HEK293 (cell line): ENCODE results near the gene ABHD3.
A peak's percentile ranks its signal among the peaks of the same experiment; 100 is the strongest.
"Not testable (repeated sequence)": the region's sequence is repeated elsewhere in the genome, so short reads cannot be mapped to it uniquely, and the experiment has no call there.

Source experiments
- CTCF ChIA-PET: fragments of 350-600 bp; formaldehyde crosslinking; extraction: SDS; loops from one replicate; lab custom pipeline; 2021; ENCODE audit warnings: antibody characterized with exemption; lab: Yijun Ruan, JAX
- POLR2A ChIA-PET: fragments of 300-600 bp; formaldehyde crosslinking; extraction: SDS; loops from one replicate; lab custom pipeline; 2020; ENCODE audit warnings: antibody characterized with exemption, inconsistent platforms; lab: Yijun Ruan, JAX
- H3K27ac ChIP-seq: fragments of 200-500 bp; sonication (Bioruptor generic); 2 replicates; pipeline ENCODE4 v1.5.1; 2014; ENCODE audit warnings: low read depth, low read length, control low read depth, inconsistent platforms; ENCODE audit errors: extremely low read depth
- H3K36me3 ChIP-seq, 2 experiments: fragments of 200-500 bp in 1 of 2; sonication (Bioruptor generic) in 1 of 2; 1 replicate in 1 of 2; 2 replicates in 1 of 2; pipeline ENCODE4 v1.5.1; 2014 to 2017; ENCODE audit warnings: inconsistent platforms in 2 of 2, low read length in 2 of 2; ENCODE audit not compliant: control insufficient read depth in 2 of 2, insufficient read depth in 1 of 2
- H3K4me1 ChIP-seq: fragments of 200-500 bp; sonication (Bioruptor generic); 2 replicates; pipeline ENCODE4 v1.5.1; 2014; ENCODE audit warnings: mild to moderate bottlenecking, low read length, inconsistent platforms; ENCODE audit not compliant: control insufficient read depth, insufficient read depth
- H3K4me3 ChIP-seq: 2 replicates; pipeline ENCODE4 v1.5.1; 2011; ENCODE audit warnings: low read depth, mild to moderate bottlenecking, control low read depth, low read length, moderate library complexity
- H3K9me3 ChIP-seq: fragments of 200-500 bp; sonication (Bioruptor generic); 2 replicates; pipeline ENCODE4 v1.5.1; 2014; ENCODE audit warnings: low read depth, low read length, inconsistent platforms; ENCODE audit not compliant: control insufficient read depth, insufficient read depth
- EGR2 ChIP-seq: fragments of 450-650 bp; formaldehyde crosslinking; IDR thresholded peaks from 2 replicates; pipeline ENCODE4 v1.5.1; 2016; ENCODE audit warnings: low read depth, missing biosample characterization, missing genetic modification characterization
- HOXD13 ChIP-seq: sonication (generic); formaldehyde crosslinking; IDR thresholded peaks from 2 replicates; pipeline ENCODE4 v1.8.0; 2022; ENCODE audit warnings: missing genetic modification reagents, borderline replicate concordance
- SCRT2 ChIP-seq: fragments of 450-650 bp; formaldehyde crosslinking; IDR thresholded peaks from 2 replicates; pipeline ENCODE4 v1.5.1; 2016; ENCODE audit warnings: missing biosample characterization, missing genetic modification characterization
- SETDB1 ChIP-seq: IDR thresholded peaks from one replicate; pipeline ENCODE4 v1.6.1; 2017; ENCODE audit warnings: mild to moderate bottlenecking, low read length, moderate library complexity, mixed read lengths; ENCODE audit not compliant: insufficient read length
- YY1 ChIP-seq: fragments of 450-650 bp; formaldehyde crosslinking; IDR thresholded peaks from 2 replicates; pipeline ENCODE4 v1.5.1; 2018; ENCODE audit warnings: missing biosample characterization, missing genetic modification characterization
- ZBTB20 ChIP-seq: fragments of 450-650 bp; formaldehyde crosslinking; IDR thresholded peaks from 2 replicates; pipeline ENCODE4 v1.5.1; 2016; ENCODE audit warnings: missing biosample characterization, missing genetic modification characterization
- ZFP37 ChIP-seq: fragments of 450-650 bp; formaldehyde crosslinking; IDR thresholded peaks from 2 replicates; pipeline ENCODE4 v1.5.1; 2016; ENCODE audit warnings: missing biosample characterization, missing genetic modification characterization
- ZNF335 ChIP-seq: fragments of 450-650 bp; formaldehyde crosslinking; conservative IDR thresholded peaks from 2 replicates; pipeline ENCODE4 v1.5.1; 2016; ENCODE audit warnings: missing biosample characterization, missing genetic modification characterization
- ZNF37A ChIP-seq: fragments of 450-650 bp; IDR thresholded peaks from 2 replicates; pipeline ENCODE4 v1.5.1; 2018; ENCODE audit warnings: missing biosample characterization, missing genetic modification characterization
- ZNF426 ChIP-seq: fragments of 450-650 bp; formaldehyde crosslinking; IDR thresholded peaks from 2 replicates; pipeline ENCODE4 v1.5.1; 2017; ENCODE audit warnings: missing biosample characterization, missing genetic modification characterization, mild to moderate bottlenecking, inconsistent platforms, moderate library complexity
- ZNF623 ChIP-seq: fragments of 450-650 bp; formaldehyde crosslinking; IDR thresholded peaks from 2 replicates; pipeline ENCODE4 v1.5.1; 2016; ENCODE audit warnings: missing biosample characterization, missing genetic modification characterization
- ZNF658 ChIP-seq: fragments of 450-650 bp; formaldehyde crosslinking; IDR thresholded peaks from 2 replicates; pipeline ENCODE4; 2016; ENCODE audit warnings: missing biosample characterization, missing genetic modification characterization
- ZNF664 ChIP-seq: fragments of 450-650 bp; formaldehyde crosslinking; IDR thresholded peaks from 2 replicates; pipeline ENCODE4 v1.5.1; 2016; ENCODE audit warnings: missing biosample characterization, missing genetic modification characterization
- ZNF670 ChIP-seq: fragments of 450-650 bp; formaldehyde crosslinking; IDR thresholded peaks from 2 replicates; pipeline ENCODE4 v1.5.1; 2016; ENCODE audit warnings: missing biosample characterization, missing genetic modification characterization, low read depth
- ZSCAN18 ChIP-seq: fragments of 450-650 bp; formaldehyde crosslinking; IDR thresholded peaks from 2 replicates; pipeline ENCODE4 v1.5.1; 2016; ENCODE audit warnings: missing biosample characterization, missing genetic modification characterization
- TF ChIP-seq, protein P1 (sequence below): fragments of 450-650 bp; formaldehyde crosslinking; IDR thresholded peaks from 2 replicates; pipeline ENCODE4 v1.5.1; 2016; ENCODE audit warnings: missing biosample characterization, missing genetic modification characterization
- TF ChIP-seq, protein P2 (sequence below): fragments of 450-650 bp; formaldehyde crosslinking; IDR thresholded peaks from 2 replicates; pipeline ENCODE4 v1.5.1; 2016; ENCODE audit warnings: missing biosample characterization, missing genetic modification characterization
- TF ChIP-seq, protein P3 (sequence below): fragments of 450-650 bp; formaldehyde crosslinking; conservative IDR thresholded peaks from 2 replicates; pipeline ENCODE4 v1.5.1; 2016; ENCODE audit warnings: low read depth, missing biosample characterization, missing genetic modification characterization

The ABHD3 gene

GRCh38 chr18:21612125-21613039 is 92.2 kb downstream of the ABHD3 start, which contains the start of gene SNRPD1 (continued):
- TF ChIP-seq, protein P1, sequence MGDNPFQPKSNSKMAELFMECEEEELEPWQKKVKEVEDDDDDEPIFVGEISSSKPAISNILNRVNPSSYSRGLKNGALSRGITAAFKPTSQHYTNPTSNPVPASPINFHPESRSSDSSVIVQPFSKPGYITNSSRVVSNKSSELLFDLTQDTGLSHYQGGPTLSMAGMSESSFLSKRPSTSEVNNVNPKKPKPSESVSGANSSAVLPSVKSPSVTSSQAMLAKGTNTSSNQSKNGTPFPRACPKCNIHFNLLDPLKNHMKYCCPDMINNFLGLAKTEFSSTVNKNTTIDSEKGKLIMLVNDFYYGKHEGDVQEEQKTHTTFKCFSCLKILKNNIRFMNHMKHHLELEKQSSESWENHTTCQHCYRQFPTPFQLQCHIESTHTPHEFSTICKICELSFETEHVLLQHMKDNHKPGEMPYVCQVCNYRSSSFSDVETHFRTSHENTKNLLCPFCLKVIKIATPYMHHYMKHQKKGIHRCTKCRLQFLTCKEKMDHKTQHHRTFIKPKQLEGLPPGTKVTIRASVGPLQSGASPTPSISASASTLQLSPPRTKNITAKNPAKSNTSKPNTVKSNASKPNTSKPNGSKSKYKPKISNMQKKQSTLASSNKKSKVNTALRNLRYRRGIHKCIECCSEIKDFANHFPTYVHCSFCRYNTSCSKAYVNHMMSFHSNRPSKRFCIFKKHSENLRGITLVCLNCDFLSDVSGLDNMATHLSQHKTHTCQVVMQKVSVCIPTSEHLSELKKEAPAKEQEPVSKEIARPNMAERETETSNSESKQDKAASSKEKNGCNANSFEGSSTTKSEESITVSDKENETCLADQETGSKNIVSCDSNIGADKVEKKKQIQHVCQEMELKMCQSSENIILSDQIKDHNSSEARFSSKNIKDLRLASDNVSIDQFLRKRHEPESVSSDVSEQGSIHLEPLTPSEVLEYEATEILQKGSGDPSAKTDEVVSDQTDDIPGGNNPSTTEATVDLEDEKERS (tag by site-specific recombination): no peak; the same call in 1 of the 2 replicates
- TF ChIP-seq, protein P2, sequence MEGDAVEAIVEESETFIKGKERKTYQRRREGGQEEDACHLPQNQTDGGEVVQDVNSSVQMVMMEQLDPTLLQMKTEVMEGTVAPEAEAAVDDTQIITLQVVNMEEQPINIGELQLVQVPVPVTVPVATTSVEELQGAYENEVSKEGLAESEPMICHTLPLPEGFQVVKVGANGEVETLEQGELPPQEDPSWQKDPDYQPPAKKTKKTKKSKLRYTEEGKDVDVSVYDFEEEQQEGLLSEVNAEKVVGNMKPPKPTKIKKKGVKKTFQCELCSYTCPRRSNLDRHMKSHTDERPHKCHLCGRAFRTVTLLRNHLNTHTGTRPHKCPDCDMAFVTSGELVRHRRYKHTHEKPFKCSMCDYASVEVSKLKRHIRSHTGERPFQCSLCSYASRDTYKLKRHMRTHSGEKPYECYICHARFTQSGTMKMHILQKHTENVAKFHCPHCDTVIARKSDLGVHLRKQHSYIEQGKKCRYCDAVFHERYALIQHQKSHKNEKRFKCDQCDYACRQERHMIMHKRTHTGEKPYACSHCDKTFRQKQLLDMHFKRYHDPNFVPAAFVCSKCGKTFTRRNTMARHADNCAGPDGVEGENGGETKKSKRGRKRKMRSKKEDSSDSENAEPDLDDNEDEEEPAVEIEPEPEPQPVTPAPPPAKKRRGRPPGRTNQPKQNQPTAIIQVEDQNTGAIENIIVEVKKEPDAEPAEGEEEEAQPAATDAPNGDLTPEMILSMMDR (tag by site-specific recombination): peak; percentile 98
- TF ChIP-seq HOXD13 (CRISPR knock-in tag): peak; percentile 58; the same call in 1 of the 2 replicates
- TF ChIP-seq ZNF664: no peak
- no peak for TF ChIP-seq ZNF37A (tag by site-specific recombination)
- TF ChIP-seq SETDB1: peak; percentile 82
- no peak for TF ChIP-seq EGR2 (tag by site-specific recombination)
- no peak for TF ChIP-seq ZNF658 (tag by site-specific recombination)
- TF ChIP-seq, protein P3, sequence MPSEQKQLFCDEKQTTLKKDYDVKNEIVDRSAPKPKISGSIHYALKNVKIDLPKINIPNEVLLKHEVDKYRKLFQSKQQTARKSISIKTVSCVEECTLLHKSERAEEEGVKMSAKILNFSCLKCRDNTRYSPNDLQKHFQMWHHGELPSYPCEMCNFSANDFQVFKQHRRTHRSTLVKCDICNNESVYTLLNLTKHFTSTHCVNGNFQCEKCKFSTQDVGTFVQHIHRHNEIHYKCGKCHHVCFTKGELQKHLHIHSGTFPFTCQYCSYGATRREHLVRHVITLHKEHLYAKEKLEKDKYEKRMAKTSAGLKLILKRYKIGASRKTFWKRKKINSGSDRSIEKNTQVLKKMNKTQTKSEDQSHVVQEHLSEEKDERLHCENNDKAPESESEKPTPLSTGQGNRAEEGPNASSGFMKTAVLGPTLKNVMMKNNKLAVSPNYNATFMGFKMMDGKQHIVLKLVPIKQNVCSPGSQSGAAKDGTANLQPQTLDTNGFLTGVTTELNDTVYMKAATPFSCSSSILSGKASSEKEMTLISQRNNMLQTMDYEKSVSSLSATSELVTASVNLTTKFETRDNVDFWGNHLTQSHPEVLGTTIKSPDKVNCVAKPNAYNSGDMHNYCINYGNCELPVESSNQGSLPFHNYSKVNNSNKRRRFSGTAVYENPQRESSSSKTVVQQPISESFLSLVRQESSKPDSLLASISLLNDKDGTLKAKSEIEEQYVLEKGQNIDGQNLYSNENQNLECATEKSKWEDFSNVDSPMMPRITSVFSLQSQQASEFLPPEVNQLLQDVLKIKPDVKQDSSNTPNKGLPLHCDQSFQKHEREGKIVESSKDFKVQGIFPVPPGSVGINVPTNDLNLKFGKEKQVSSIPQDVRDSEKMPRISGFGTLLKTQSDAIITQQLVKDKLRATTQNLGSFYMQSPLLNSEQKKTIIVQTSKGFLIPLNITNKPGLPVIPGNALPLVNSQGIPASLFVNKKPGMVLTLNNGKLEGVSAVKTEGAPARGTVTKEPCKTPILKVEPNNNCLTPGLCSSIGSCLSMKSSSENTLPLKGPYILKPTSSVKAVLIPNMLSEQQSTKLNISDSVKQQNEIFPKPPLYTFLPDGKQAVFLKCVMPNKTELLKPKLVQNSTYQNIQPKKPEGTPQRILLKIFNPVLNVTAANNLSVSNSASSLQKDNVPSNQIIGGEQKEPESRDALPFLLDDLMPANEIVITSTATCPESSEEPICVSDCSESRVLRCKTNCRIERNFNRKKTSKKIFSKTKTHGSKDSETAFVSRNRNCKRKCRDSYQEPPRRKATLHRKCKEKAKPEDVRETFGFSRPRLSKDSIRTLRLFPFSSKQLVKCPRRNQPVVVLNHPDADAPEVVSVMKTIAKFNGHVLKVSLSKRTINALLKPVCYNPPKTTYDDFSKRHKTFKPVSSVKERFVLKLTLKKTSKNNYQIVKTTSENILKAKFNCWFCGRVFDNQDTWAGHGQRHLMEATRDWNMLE (tag by site-specific recombination): peak; percentile 98
- no peak for TF ChIP-seq ZSCAN18
- TF ChIP-seq ZNF335 (tag by site-specific recombination): peak; percentile 76
- TF ChIP-seq ZNF623 (tag by site-specific recombination): no peak
- peak; percentile 99 for TF ChIP-seq ZFP37 (tag by site-specific recombination)
- TF ChIP-seq ZBTB20 (tag by site-specific recombination): peak; percentile 79
- peak; percentile 80 for TF ChIP-seq YY1 (tag by site-specific recombination)
- no peak for TF ChIP-seq ZNF670 (tag by site-specific recombination)
- TF ChIP-seq SCRT2 (tag by site-specific recombination): no peak
- TF ChIP-seq ZNF426 (tag by site-specific recombination): no peak

- Histone ChIP-seq H3K27ac (peak overlapping the region; percentile 87; the same call in 1 of the 2 replicates), H3K36me3 (peaks cover 9 to 30% of the 10 kb centered on the region in 2 experiments)
- ChIA-PET POLR2A (interaction anchor here (0.6 to 6.5 kb wide), 6 partner anchors 11 to 129 kb away, joined by 3 to 67 read pairs (median 6); partner anchors contain the start of genes ABHD3, ESCO1 and MIB1), CTCF (interaction anchor here (0.6 to 6.9 kb wide), 8 partner anchors 10 to 602 kb away, joined by 3 to 89 read pairs (median 5); partner anchors contain the start of gene ESCO1)
- not testable (repeated sequence) for H3K4me3 ChIP-seq, H3K9me3 ChIP-seq, H3K4me1 ChIP-seq
Measured at GRCh38 chr18:21611401-21612124, 93.0 kb downstream of the ABHD3 start.
